ENCODE measurements around the gene NIPBL.
"Not testable (repeated sequence)": the region's sequence is repeated elsewhere in the genome, so short reads cannot be mapped to it uniquely, and the experiment has no call there.

Gene NIPBL

DNA sequence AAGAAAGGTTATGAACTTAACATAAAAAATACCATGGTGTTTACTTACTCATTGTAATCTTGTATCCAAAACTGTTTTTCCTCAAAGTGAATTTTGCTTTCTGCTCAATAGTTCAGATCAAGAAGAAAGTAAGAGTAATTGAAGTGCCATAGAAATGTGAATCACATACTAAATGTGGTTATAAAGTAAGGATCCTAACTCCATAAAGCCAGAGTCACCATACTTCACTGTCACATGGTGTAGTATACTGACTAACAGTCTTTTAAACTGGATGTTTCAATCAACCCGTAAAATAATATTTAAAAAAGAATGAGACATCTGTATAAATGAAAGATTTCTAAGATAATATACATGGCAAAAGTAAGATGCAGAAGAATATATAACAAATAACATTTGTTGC is 72.1 kb downstream of the NIPBL start:
- no peak for DNase-seq (ENCODE audit: low read depth)

DNA sequence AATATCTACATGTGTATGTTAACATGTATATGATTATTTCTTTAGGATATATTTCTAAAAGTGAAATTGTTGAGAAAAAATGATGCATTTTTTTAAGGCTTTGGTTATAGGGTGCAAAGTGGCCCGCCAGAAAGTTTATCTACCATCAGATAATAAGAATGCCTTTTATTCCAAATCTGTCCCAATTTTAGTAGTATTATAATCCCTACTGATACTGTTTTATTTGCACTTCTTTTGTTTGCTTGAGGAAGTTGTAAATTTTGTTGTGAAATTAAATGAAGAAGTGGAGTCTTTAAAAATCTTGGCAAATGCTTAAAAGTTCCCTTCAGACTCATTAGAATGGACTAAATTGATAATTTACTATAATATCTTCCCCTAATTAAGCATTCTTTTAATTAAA is 73.0 kb downstream of the NIPBL start:
- no peak for DNase-seq (ENCODE audit: low read depth)

DNA sequence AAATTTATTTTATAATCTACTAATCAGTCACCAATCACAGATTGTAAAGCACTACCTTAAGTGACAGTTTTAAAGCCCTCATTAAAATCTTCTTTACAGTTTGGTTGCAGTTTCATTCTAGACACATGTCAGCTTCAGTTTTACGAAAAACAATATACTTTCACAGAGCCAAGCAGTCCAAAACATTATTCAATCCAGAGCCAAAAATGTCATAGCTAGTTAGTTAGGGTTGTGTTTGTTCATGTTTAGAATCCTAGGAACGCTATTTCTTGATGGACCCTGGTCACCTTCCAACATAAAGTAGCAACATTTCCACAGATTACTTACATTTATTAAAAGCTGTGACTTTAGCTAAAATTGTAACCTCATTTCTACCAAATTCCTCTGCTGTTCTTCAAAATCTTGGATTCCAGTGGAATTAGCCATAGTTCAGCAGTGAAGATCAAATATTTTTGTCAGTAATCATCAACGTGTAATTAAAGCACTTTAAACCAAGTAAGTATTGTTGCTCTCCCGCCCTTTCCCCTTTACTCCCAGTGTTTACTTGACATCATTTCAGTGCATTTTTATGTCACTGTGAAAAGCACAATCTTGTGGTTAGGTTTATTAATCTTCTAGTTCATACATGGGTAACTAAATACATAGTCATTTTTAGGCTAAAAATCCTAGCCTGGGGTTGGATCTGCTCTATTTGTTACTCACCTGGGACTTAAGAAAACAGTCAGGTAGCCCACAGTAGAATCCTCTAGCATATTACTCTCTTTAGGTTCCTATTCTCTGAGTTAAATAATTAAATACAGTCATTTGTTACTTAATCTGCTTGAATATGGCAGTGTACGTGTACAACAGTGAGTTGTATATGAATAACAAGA is 74.3 kb downstream of the NIPBL start:
- no peak for DNase-seq (ENCODE audit: low read depth)

DNA sequence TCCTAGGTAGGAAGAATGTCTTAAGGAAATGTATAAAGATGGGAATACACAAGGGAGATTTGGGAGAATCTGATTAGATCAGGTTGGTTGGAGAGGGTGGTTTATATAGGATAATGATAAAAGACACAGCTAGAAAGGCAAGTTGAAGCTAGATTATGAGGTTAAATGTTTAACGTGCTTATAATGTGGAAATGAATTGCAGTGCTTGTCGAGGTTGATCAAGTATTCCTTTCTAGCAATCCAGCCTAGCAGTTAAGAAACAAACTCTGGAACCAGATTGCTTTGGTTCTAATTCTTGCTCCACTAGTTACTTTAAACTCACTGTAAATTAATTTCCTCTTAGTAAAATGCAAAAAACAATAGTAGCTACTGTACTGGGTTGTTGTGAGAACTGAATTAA is 76.5 kb downstream of the NIPBL start:
- no peak for DNase-seq (ENCODE audit: low read depth)

DNA sequence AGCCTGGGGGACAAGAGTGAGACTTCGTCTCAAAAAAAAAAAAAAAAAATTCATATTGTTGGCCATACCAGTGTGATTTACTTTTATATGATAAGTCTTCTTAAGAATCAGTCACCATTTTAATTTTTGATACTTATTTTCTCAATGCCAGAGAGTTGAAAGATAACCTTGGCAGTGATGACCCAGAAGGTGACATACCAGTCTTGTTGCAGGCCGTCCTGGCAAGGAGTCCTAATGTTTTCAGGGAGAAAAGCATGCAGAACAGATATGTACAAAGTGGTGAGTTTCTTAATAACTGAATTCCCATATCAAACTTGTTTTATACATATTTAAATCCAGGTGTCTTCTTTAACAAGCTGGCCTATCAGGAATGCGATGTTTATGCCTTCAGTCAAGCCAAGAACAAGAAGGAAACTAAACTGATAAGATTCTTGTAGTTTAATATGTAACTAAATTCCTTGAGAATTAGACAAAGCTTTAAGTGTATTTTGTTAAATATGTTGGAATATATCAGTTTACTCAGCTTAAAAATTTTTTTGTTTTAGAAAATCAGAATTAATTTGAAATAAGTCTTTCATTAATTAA is 81.5 kb downstream of the NIPBL start:
- no peak for DNase-seq (ENCODE audit: low read depth)

DNA sequence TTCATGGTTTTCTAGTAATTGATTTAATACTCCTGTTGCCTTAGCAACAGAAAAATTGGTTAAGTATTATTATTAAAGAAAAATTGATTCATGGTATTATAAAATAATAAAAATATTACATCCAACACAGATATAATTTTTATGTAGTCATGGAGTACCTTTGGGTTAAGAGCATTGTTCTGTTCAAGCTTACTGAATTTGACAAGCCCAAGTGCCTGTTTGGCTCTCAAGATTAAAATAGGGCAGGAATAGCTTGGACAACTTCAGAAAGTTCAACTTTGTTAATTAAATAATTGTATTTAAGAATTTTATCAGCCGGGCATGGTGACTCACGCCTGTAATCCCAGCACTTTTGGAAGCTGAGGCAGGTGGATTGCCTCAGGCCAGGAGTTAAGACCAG is 82.0 kb downstream of the NIPBL start:
- no peak for DNase-seq (ENCODE audit: low read depth)

DNA sequence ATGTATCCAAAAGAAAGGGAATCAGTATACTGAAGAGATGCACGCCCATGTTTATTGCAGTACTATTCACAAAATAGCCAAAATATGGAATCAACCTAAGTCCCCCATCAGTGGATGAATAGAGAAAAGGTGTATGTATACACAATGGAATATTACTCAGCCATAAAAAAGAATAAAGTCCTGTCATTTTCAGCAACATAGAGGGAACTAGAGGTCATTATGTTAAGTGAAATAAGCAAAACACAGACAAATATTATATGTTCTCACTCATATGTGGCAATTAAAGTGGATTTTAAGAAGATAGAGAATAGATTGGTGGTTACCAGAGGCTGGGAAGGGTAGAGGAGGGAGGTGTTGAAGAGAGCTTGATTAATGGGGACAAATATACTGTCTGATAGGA is 88.6 kb downstream of the NIPBL start:
- DNase-seq (ENCODE audit: low read depth), result no peak

DNA sequence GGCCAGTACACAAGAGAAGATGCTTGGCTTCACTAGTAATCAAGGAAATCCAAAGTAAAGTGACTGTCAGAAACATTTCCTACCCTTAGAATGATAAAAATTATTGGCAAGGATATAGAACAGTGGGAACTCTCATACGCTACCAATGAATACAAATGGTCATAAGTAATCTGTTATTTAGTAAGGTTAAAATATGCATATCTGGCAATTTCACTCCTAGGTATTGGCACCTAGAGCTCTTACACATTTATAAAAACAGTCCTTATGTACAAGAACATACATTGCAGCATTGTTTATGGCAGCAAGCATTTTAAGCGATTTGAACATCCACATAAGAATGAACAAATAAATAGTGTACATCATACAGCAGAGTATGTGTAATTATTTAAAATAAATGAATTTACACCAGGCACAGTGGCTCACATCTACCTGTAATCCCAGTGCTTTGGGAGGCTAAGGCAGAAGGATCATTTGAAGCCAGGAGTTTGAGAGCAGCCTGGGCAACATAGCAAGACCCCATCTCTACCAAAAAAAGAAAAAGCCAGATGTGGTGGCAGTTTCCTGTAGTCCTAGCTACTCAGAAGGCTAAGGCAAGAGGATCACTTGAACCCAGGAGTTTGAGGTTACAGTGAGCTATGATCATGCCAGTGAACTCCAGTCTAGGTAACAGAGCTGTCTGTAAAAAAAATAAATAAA is 93.3 kb downstream of the NIPBL start:
- no peak for DNase-seq (ENCODE audit: low read depth)

DNA sequence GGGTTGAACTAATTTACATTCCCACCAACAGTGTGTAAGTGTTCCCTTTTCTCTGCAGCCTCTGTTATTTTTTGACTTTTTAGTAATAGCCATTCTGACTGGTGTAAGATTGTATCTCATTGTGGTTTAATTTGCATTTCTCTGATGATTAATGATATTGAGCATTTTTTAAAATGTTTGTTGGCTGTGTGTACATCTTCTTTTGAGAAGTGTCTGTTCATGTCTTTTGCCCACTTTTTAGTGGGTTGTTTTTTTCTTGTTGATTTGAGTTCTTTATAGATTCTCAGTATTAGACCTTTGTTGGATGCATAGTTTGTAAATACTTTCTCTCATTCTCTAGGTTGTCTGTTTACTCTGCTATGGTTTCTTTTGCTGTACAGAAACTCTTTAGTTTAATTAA is 101.6 kb downstream of the NIPBL start:
- no peak for DNase-seq (ENCODE audit: low read depth)

DNA sequence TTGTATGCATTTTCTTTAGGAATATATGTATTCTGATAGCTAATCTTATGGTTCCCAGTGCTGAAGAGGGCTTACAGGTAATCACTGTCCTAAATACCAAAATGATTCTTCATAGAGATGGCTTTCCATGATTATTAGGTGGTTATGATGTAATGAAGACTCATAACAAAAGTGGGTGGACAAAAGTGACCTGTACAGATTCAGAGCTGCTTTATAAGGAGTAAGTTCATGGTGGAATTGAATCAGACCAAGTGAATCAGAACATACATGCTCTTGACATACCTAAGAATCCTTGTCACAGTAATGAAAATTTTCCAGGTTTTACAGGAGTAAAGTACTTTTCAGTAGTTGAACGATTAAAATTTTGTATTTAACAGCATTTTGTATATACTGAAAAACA is 105.6 kb downstream of the NIPBL start:
- DNase-seq (ENCODE audit: low read depth), result no peak

DNA sequence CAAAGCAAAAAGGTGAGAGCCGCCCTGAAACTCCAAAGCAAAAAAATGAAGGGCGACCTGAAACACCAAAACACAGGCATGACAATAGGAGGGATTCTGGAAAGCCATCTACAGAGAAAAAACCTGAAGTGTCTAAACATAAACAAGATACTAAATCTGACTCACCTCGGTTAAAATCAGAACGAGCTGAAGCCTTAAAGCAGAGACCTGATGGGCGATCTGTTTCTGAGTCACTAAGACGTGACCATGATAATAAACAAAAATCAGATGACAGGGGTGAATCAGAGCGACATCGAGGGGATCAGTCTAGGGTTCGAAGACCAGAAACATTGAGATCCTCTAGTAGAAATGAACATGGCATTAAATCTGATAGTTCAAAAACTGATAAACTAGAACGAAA is 108.8 kb downstream of the NIPBL start:
- no peak for DNase-seq (ENCODE audit: low read depth)

DNA sequence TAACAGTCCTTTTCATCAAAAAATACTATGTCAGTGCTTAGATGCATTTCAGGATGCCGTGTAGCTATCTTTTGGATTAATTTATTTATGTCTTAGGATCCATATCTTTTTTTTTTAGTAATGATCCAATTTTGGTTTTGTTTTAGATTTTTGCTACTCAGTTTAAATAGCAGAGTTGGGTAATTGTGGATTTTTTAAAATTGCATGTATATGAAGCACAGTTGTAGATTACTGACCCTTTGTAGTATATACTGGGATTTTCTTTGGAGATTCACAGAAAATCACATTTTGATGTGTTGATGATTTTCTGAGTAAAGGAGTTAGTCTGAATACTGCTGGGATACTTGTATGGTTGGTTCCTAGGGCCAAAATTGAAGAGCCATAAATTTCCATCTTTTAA is 111.8 kb downstream of the NIPBL start:
- no peak for DNase-seq (ENCODE audit: low read depth)

DNA sequence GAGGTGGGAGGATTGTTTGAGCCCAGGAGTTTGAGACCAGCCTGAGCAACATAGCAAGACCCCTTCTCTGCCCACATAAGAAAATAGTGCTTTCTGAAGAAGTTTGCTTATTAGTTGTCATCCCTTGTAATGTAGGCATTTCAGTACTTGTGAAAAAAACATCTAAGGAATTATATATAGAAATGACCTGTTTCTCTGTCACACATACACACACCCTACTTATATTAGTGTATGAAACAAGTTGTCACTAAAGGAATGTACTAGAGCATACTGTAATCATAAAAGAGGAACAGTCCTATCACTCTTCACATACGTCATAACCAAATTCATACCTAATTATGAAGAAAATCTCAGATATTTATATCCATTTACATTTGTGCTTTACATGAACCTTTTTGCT is 122.0 kb downstream of the NIPBL start:
- DNase-seq (ENCODE audit: low read depth), result no peak

DNA sequence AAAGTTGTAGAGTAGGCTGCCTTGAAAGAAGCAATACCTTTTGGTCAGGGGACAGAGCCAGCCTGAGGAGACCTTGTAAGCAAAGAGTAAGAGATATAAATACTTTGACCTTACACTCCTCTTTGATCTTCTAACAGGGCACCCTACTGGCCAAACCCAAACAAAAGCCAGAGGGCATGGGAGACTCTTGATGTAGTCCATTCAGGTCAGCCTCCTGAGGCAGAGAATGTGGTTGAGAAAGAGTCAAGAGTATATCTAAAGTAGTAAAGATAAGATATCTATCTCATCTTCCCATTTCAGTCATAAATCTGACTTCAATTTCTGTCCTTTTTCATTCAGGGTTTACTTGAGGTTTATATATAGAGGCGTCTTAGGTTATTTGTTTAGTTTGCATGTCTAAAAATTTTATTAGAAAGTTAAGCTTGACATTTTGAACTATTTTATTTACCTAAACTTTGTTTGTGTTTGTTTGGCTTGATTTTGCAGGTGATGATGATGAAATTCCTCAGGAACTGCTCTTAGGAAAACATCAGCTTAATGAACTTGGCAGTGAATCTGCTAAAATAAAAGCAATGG is 125.7 kb downstream of the NIPBL start:
- DNase-seq (ENCODE audit: low read depth), result no peak

DNA sequence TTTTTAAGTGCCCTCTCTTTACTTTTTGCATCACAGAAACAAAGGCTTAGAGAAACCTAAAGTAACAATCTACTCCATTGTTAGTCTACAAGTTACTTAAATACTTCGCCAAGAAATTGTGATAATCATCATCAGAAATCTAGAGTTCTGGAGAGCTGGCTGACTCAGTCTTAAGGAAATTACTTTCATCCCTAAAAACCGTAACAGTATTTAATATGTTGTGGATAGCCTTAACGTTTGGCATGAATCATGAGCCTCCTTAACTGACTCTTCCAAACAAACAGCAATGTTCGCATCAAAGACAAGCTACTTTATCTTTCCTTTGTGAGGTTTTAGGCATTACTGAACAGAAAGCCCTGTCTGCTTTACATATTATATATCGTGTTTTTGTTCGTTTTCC is 128.7 kb downstream of the NIPBL start:
- no peak for DNase-seq (ENCODE audit: low read depth)

DNA sequence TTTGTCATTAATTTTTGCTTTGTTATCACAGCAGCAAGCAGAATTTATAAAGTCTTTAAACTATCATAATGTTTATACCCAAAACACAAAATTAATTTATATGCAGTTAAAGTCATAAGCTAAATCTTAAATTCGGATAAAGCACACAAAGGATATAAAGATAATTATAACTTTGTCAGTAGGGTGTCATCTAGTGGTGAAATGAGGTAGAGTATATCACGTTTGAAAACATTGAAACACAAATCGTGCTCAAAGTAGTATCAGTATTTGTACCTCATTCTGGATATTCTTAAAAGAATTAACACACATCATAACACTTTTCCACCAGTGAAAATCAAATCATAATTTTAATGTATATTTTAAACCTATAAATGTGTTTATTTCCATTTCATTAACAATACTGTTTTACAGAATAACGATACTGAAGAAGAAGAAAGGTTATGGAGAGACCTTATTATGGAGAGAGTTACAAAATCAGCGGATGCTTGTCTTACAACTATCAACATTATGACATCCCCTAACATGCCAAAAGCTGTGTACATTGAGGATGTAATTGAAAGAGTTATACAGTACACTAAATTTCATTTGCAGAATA is 129.5 kb downstream of the NIPBL start:
- DNase-seq (ENCODE audit: low read depth), result no peak

DNA sequence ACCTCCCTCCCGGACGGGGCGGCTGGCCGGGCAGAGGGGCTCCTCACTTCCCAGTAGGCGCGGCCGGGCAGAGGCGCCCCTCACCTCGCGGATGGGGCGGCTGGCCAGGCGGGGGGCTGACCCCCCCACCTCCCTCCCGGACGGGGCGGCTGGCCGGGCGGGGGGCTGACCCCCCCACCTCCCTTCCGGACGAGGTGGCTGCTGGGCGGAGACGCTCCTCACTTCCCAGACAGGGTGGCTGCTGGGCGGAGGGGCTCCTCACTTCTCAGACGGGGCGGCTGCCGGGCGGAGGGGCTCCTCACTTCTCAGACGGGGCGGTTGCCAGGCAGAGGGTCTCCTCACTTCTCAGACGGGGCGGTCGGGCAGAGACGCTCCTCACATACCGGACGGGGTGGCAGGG is 136.6 kb downstream of the NIPBL start:
- not testable (repeated sequence) for DNase-seq (ENCODE audit: low read depth)

DNA sequence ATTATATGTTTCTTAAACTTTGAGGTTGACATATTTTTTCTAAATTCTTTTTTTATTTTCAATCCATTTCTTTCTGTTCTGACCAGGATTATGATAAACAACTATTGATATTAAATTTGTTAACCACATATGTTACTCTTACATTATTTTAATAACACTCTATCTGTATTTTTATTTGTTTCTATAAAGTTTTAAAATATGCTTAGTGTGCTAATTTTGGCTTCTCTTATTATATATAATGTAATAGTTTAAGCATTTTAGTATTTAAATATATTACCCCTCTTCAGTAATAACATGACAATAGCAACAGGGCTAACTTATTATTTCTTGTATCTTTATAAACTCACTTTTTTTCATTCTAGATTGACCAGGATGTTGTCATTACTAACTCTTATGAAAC is 137.8 kb downstream of the NIPBL start:
- DNase-seq (ENCODE audit: low read depth), result no peak

DNA sequence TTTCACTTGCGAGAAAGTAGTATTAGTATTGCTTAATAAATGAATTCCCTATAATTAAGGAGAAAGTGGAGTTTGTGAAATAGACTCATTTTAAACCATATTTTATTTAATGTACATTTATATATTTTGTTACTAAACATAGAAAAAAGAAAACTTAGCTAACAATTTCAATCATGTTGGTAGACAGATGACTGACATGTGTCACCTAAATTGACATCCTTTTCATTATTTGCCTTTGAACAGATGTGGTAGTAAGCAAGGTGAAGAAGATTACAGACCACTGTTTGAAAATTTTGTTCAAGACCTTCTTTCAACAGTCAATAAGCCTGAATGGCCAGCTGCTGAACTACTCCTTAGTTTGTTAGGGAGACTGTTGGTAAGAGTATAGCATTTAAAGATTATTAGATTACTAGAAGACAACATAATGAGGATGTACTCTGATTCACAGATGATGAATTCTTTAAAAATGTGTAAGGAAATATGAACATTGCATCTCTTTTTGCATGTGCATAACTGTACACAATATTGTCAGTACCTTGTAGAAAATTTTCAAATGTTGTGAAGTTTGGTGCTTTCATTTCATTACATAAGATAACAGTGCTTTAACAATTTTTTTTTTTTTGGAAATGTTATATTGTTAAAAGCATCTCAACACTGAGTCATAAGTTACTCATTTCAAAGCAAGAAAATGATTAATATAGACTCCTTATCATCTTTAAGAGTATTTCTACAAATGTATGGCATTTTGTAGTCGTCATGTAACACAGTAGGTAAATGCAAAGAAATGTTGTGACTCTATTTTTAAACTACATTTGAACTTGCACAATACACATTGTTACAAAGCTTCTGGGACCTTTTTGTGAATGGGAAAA is 139.5 kb downstream of the NIPBL start:
- no peak for DNase-seq (ENCODE audit: low read depth)

DNA sequence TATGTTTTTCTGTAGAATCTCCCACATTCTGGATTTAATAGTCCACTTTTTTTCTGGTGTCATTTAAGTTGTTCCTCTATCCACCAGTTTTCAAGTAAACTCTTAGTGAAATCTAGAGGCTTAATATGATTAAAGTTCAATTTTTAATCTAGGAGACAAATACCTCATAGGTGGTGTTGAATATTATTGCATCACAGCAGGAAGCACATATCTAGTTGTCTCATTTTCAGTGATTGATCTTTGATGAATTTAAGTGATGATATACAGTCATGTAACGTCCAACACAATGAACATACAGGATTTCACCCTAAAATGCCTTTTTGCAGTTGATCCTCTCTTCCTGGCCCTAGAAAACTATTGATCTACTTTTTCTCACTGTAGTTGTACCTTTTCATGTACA is 152.3 kb downstream of the NIPBL start:
- no peak for DNase-seq (ENCODE audit: low read depth)

DNA sequence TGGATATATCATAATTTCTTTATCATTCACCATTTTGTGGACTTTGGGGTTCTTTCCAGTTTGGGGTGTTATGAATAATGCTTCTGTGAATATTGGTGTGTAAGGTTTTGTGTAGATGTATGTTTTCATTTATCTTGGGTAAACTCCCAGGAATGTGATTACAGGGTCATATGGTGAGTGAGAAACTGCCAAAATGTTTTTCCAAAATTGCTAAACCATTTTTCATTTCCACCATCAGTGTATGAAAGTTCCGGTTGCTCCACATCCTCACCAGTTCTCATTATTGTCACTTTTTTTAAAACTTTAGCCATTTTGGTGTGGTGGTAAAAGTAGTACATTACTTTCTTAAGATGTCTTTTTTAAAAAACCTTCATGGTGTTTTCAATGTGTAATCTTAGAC is 152.9 kb downstream of the NIPBL start:
- DNase-seq (ENCODE audit: low read depth), result no peak

DNA sequence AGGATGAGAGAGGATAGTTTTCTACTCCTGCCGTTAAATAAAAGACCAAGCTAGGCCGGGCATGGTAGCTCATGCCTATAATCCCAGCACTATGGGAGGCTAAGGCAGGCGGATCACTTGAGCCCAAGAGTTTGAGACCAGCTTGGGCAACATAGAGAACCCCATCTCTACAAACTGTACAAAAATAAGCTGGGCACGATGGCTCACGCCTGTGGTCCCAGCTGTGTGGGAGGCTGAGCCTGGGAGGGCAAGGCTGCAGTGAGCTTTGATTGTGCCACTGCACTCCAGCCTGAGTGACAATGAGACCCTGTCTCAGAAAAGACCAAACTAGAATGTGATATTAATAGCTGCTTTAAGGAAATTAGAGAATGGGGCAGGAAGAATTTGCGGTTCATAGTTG is 158.4 kb downstream of the NIPBL start:
- no peak for DNase-seq (ENCODE audit: low read depth)

Data from stimulated activated CD8-positive, alpha-beta memory T cell treated with anti-CD3 and anti-CD28 coated beads, Interleukin-4, amount 100 ng/mL, for 24 hours (primary cell).